Lung (tissue), 16 donors: ENCODE data around the gene NDUFB11. TPM values are rescaled to one million over a fixed set of nuclear protein-coding genes. Genes with fewer than 3 reads are reported as not detected.
A peak's percentile ranks its signal among the peaks of the same experiment; 100 is the strongest.

Source experiments
- ATAC-seq: fragments of 200-7000 bp; cut with Tn5 transposase; one replicate; pipeline ENCODE4 v1.9.1; 2020; ENCODE audit warnings: moderate number of reproducible peaks; ENCODE audit not compliant: insufficient read depth, low FRiP score
- DNase-seq, 3 donors: peaks; one replicate each; pipeline ENCODE4 v3.0.0-alpha.2; 2013 to 2017
- H3K27ac ChIP-seq, 2 donors: one replicate each; pipeline ENCODE4 v1.5.1; 2013; ENCODE audit warnings: mild to moderate bottlenecking in 2 of 2, moderate library complexity in 2 of 2, control low read depth in 1 of 2, inconsistent platforms in 1 of 2, low read depth in 1 of 2, low read length in 1 of 2
- H3K27me3 ChIP-seq, 3 donors: one replicate each; pipeline ENCODE4 v1.5.1; 2013; ENCODE audit warnings: low read length in 2 of 3; ENCODE audit not compliant: control insufficient read depth in 3 of 3, insufficient read depth in 3 of 3
- H3K36me3 ChIP-seq, 4 donors: one replicate each; pipeline ENCODE4 v1.5.1; 2013; ENCODE audit warnings: low read length in 4 of 4, mild to moderate bottlenecking in 1 of 4, moderate library complexity in 1 of 4; ENCODE audit not compliant: control insufficient read depth in 4 of 4, insufficient read depth in 4 of 4
- H3K4me1 ChIP-seq, 5 donors: one replicate each; pipeline ENCODE4 v1.5.1; 2013; ENCODE audit warnings: low read length in 5 of 5, mild to moderate bottlenecking in 2 of 5, moderate library complexity in 1 of 5; ENCODE audit not compliant: control insufficient read depth in 5 of 5, insufficient read depth in 5 of 5
- H3K4me3 ChIP-seq: one replicate; pipeline ENCODE4 v1.5.1; 2013; ENCODE audit warnings: mild to moderate bottlenecking, control low read depth, moderate library complexity
- H3K9ac ChIP-seq, 2 donors: one replicate each; pipeline ENCODE4 v1.5.1; 2013; ENCODE audit warnings: low read length in 2 of 2, control low read depth in 1 of 2; ENCODE audit not compliant: insufficient read depth in 1 of 2
- H3K9me3 ChIP-seq, 4 donors: one replicate each; pipeline ENCODE4 v1.5.1; 2013; ENCODE audit warnings: low read length in 3 of 4, mild to moderate bottlenecking in 1 of 4, moderate library complexity in 1 of 4; ENCODE audit not compliant: control insufficient read depth in 4 of 4, insufficient read depth in 3 of 4
- CTCF ChIP-seq: IDR thresholded peaks from 2 replicates; pipeline ENCODE4 v1.5.1; 2012; ENCODE audit warnings: mild to moderate bottlenecking; ENCODE audit errors: control extremely low read depth, extremely low read depth
- WGBS, 2 donors: extraction: QIAGEN DNeasy Blood & Tissue Kit; methylation state at CpG; one replicate each; pipeline ENCODE4 v1.1.7; 2013; 5-methylcytosine and 5-hydroxymethylcytosine counted together
- long read RNA-seq, 5 donors: transcript quantifications; one replicate each; lab custom pipeline, GENCODE V29; 2026
- polyA plus RNA-seq, 2 donors: library from polyadenylated mRNA; stranded (reverse); fragments of 200-250 nt; gene quantifications; one replicate each; pipeline ENCODE4 v1.2.1, GENCODE V29; 2013
- total RNA-seq, 2 donors: library from RNA; depleted of rRNA in 1 of 2; stranded (reverse); fragments of >200 nt in 1 of 2; gene quantifications; one replicate each; pipeline ENCODE4 v1.2.1, GENCODE V29; 2014 to 2021
- donor health status: control.
- donor health status: control.
- donor health status: Bipolar disorder and iron deficiency.
- donor health status: healthy.
- donor health status: DM: yes; HTN: yes; CAD: no.

The NDUFB11 gene
- 10 to 100 TPM; 72.7 to 79.3 TPM for total RNA-seq
- polyA plus RNA-seq: 10 to 100 TPM; 69.7 to 96.0 TPM
- long read RNA-seq, donor 1, transcript NDUFB11-201 (3 exons, 948 nt): minor isoform, 42 of 141 reads
- long read RNA-seq, donor 1, transcript NDUFB11-202 (3 exons, 1,388 nt): major isoform, 99 of 141 reads
- long read RNA-seq, donor 1, partial matches to known transcripts: 0 of 141 reads
- long read RNA-seq, donor 1, other reads (novel, unspliced or antisense): 0 of 141 reads
- long read RNA-seq, donor 2, transcript NDUFB11-202 (3 exons, 1,388 nt): major isoform, 66 of 86 reads
- long read RNA-seq, donor 2, transcript NDUFB11-201 (3 exons, 948 nt): minor isoform, 20 of 86 reads
- long read RNA-seq, donor 2, partial matches to known transcripts: 0 of 86 reads
- long read RNA-seq, donor 2, other reads (novel, unspliced or antisense): 0 of 86 reads
- long read RNA-seq, donor 3, transcript NDUFB11-202 (3 exons, 1,388 nt): major isoform, 68 of 88 reads
- long read RNA-seq, donor 3, transcript NDUFB11-201 (3 exons, 948 nt): minor isoform, 20 of 88 reads
- long read RNA-seq, donor 3, partial matches to known transcripts: 0 of 88 reads
- long read RNA-seq, donor 3, other reads (novel, unspliced or antisense): 0 of 88 reads
- long read RNA-seq, donor 4, transcript NDUFB11-202 (3 exons, 1,388 nt): major isoform, 71 of 96 reads
- long read RNA-seq, donor 4, transcript NDUFB11-201 (3 exons, 948 nt): minor isoform, 25 of 96 reads
- long read RNA-seq, donor 4, partial matches to known transcripts: 0 of 96 reads
- long read RNA-seq, donor 4, other reads (novel, unspliced or antisense): 0 of 96 reads
- long read RNA-seq, donor 5, transcript NDUFB11-201 (3 exons, 948 nt): minor isoform, 42 of 180 reads
- long read RNA-seq, donor 5, transcript NDUFB11-202 (3 exons, 1,388 nt): major isoform, 127 of 180 reads
- long read RNA-seq, donor 5, partial matches to known transcripts: 11 of 180 reads
- long read RNA-seq, donor 5, other reads (novel, unspliced or antisense): 0 of 180 reads

- Histone ChIP-seq H3K27ac (peak within 1 kb of the TSS; percentile 94 to 98), H3K9ac (peak within 1 kb of the TSS; percentile 49 to 90), H3K27me3 (peaks cover 0 to 3% (median 0%) of the 10 kb centered on the region in 3 donors), H3K36me3 (peaks cover 2 to 6% (median 5%) of the 10 kb centered on the region in 4 donors), H3K4me3 (peak within 1 kb of the TSS; percentile 70), H3K4me1 (peaks cover 0 to 15% (median 0%) of the 10 kb centered on the region in 5 donors), H3K9me3 (no peaks in the 10 kb centered on the region)
- ATAC-seq (peak; percentile 93), DNase-seq (peak; percentile 96)
- TF ChIP-seq CTCF: peak; percentile 33
- 0 to 37% methylated on average over 36 to 54 of the region's 54 CpGs for WGBS, 2 donors
Measured at GRCh38 chrX:47144626-47145394, at the start of gene NDUFB11, which contains the start of gene RBM10. TSS of gene NDUFB11 (minus strand) at chrX:47144702. CDS start at chrX:47144679, 23 bp downstream. TSS of gene RBM10 (plus strand) at chrX:47145221. CDS start at chrX:47147482, 2,261 bp downstream.

GRCh38 chrX:47193475-47194193 is 49.1 kb upstream of the NDUFB11 start, which contains the start of gene UBA1:
TSS of gene UBA1 (plus strand) at chrX:47193829. CDS start at chrX:47198803, 4,974 bp downstream.
- DNase-seq (peak; percentile 95 to 98 (median 98)), ATAC-seq (peak; percentile 93)
- Histone ChIP-seq H3K4me1 (peaks cover 8 to 37% (median 17%) of the 10 kb centered on the region in 5 donors), H3K27me3 (peaks cover 0 to 16% (median 13%) of the 10 kb centered on the region in 3 donors), H3K36me3 (peaks cover 0 to 19% (median 5%) of the 10 kb centered on the region in 4 donors), H3K27ac (peak within 1 kb of the TSS; percentile 93 to 99), H3K9me3 (no peaks in the 10 kb centered on the region), H3K4me3 (peak within 1 kb of the TSS; percentile 93), H3K9ac (peak within 1 kb of the TSS; percentile 88 to 93)
- 0 to 1% methylated on average over 15 to 50 of the region's 50 CpGs for WGBS, 2 donors
- TF ChIP-seq CTCF: peak; percentile 98
